GM18861 (cell line): Measurements from ENCODE around the gene DDX10.
"Not testable (repeated sequence)": the region's sequence is repeated elsewhere in the genome, so short reads cannot be mapped to it uniquely, and the experiment has no call there.

Source experiments
- ATAC-seq: cut with Tn5 transposase; IDR thresholded peaks from one replicate; pipeline ENCODE4 v1.9.1; 2021; ENCODE audit not compliant: unreplicated experiment

DDX10 gene

GRCh38 chr11:108664730-108665525, at the start of gene DDX10:
TSS of gene DDX10 (plus strand) at chr11:108665069. CDS start at chr11:108665154, 85 bp downstream.
- peak; percentile 50 for ATAC-seq

GRCh38 chr11:108616549-108616948, 48.3 kb upstream of the DDX10 start:
- no peak for ATAC-seq

DNA sequence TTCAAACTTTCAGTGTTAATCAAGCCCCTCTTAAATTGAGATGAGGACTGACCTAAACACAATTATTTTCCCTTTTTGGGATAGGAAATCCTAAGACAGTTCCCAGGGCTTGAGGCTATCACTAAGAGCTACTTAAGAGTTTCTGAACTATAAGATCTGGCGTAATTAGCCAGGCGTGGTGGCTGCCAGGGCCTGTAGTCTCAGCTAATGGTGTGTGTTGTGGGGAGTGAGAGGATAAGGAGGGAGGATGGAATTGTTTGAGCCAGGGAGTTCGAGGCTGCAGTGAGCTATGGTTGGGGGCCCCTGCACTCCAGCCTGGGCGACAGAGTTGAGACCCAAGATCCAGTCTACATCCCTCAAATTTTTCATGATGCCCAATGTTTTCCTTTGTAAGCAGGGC, 47.8 kb upstream of the DDX10 start:
- no peak for ATAC-seq

GRCh38 chr11:108618529-108618928, 46.3 kb upstream of the DDX10 start:
- no peak for ATAC-seq

GRCh38 chr11:108620958-108621772, 43.7 kb upstream of the DDX10 start:
- ATAC-seq, result peak; percentile 88

DNA sequence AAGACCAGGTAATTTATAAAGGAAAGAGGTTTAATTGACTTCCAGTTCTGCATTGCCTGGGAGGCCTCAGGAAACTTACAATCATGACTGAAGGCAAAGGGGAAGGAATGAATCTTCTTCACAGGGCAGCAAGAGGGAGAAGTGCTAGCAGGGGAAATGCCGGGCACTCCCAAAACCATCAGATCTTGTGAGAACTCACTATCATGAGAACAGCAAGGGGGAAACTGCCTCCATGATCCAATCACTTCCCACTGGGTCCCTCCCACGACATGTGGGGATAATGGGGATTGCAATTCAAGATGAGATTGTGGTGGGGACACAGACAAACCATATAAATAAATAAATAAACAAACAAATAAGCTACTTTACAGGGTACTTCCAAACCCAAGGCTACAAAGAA, 42.5 kb upstream of the DDX10 start:
- no peak for ATAC-seq

DNA sequence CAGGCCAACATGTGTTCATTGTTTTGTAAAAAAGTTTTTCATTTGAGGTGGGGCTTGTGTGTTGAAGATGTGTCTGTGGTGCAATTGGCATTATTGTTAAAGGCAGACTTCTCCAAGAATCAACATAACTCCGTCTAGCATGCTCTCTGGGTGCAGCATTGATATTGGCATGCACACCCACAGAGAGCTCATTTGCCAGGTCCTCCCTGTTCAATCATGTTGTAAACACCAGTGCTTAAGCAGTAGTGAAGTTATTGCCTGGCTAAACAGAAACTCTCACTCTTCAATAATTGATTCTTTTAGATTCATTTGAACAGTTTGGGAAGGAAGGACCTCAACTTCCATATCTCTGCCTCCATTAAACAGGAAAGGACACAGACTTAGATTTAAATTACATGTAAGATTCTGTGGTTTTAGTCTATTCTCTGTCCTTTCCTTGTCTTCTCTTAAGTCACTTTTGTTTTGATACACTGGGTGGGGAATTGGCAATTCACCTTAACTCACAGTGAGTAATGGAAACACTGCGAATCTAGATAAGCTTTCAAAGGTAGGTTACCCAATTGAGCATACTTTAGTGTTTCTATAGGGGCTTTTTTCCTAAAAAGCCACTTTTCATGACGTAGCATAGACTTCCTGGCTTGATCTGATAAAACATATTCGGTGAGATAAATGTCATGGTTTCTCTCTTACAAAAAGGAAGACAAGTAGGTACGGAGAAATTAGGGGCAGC, 40.5 kb upstream of the DDX10 start:
- ATAC-seq, result no peak

DNA sequence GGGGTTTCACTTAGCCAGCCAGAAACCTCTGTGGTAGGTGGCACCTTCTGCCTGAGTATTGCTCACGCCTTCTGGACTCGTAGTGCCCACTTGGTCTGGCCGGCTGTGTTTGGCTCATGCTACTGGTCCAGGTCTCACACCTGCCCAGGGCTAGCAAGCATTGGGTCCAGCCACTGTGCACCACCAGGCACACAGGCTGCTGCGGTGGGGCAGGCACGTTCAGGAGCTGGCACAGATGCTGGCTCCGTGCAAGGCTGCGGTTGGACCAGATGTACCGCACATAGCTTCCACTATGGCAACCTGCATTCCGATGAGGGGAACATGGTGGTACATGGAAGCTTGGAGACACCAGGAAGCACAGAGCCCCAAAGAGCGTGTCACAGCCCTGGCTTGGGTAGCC, 36.5 kb upstream of the DDX10 start:
- no peak for ATAC-seq

- no peak for ATAC-seq
Measured at GRCh38 chr11:108628812-108629211, 36.1 kb upstream of the DDX10 start.

GRCh38 chr11:108629274-108629673, 35.6 kb upstream of the DDX10 start:
- ATAC-seq, result no peak

GRCh38 chr11:108632041-108632704, 32.7 kb upstream of the DDX10 start:
- ATAC-seq, result no peak

DNA sequence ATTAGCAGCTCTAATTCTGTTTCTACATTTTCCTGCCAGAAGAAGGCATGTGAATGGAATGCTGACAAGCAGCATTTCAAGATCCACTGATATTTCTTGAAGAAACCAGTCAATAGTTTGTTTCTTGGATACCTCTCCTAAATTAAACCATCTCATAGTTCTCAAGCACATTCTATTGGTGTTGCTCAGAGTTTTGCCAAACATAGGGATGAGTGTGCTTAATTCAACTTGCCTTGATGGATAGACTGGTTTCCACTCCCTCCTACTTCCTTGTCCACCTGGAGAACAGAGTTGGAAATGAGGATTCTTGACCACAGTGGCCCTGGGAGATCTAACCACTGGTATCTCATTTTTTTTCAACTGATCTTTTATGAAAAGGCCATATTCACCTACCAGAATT, 29.8 kb upstream of the DDX10 start:
- ATAC-seq, result no peak

GRCh38 chr11:108636222-108636621, 28.6 kb upstream of the DDX10 start:
- ATAC-seq, result no peak

- no peak for ATAC-seq
Measured at GRCh38 chr11:108639146-108639545, 25.7 kb upstream of the DDX10 start.

DNA sequence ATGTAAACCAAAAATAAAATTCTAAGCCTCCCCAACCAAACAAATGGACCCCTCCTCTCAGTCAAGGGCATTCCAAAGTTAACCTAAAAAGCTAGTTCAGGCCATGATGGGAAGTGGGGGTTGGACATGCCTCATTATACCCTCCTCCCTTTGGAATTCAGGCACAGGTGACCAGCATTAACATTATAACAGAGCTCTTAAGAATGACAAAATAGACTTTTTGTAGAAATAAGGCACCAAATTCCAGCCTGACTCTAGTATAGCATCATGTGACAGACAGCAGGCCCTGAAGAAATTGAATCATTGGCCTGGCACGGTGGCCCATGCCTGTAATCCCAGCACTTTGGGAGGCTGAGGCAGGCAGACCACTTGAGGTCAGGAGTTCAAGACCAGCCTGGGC, 23.1 kb upstream of the DDX10 start:
- ATAC-seq, result not testable (repeated sequence)

DNA sequence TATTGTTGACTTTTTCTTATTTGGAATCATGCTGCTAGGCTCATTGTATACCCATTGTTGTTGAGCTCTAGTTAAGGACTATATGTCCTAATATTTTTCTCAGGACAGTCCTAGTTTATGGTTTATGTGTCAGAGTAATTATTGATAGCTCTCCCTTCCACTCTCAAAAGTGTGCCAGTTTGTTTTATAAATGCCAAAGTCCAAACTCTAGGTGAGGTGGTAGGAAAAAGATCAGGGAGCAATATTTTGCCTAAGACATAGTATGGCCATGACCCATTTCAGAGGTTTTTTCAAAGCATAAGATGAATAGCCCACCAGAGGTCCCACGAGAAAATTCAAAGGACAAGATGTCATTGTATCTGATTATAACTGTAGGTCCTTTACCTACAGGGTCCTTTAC, 20.9 kb upstream of the DDX10 start:
- ATAC-seq, result no peak

GRCh38 chr11:108645970-108646369, 18.9 kb upstream of the DDX10 start:
- ATAC-seq, result no peak

GRCh38 chr11:108647387-108647700, 17.5 kb upstream of the DDX10 start:
- no peak for ATAC-seq

- peak; percentile 82 for ATAC-seq
Measured at GRCh38 chr11:108647701-108648527, 17.0 kb upstream of the DDX10 start.

GRCh38 chr11:108648528-108648885, 16.4 kb upstream of the DDX10 start:
- ATAC-seq, result no peak
